ENCODE measurements around the gene POP4. TPM values are rescaled to one million over a fixed set of nuclear protein-coding genes. Genes with fewer than 3 reads are reported as not detected.

The POP4 gene
- total and polyA plus RNA-seq, 2 of the 13 experiments (the other 11 are each of a cell fraction or from before 2014, with no cell fraction given): 32.2 to 84.0 TPM

DNA sequence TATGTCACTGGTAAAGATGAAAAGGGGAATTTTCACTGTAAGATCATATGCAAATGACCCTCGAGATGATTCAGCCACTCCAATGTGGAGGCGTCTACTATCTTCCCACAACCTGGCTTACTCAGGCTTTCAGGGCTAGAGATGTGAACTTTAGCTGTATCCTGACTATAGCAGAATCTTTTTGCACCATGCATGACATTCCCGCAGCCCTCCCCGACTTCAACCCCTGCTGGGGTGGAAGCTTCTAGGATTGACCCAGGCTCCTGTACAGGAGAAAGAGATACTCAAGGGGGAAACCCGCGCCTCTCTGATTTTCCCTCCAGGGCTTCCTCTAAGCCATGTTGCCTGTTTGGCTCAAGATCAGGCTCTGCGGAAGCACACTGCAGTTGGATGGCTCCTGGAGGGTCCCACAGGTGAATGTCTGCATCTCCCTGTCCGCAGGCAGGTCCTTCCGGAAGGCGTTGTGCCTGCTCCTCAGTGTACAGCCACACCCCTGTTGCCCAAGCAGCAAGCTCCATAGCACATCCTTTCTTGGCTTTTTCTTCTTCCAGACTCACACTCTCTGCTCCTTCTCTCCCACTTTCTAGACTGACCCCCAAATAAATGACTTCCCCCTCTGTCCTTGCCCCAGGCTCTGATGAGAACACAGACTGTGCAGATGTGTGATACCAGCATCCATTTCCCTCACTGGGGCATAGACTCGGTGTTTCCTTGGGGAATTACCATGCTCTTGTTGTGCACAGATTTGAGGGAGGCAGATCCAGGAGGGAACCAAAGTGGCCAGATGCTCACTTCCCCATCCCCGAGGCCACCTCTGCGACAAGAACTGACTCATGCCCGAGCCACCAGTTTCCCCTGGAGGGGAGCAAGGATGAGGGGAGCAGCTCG is 29.1 kb upstream of the POP4 start:
- CTCF ChIA-PET (ENCODE audit: low intra/inter-chr PET ratio, low total read pairs): no interaction called here

More for the DNA sequence above, 29.1 kb upstream of the POP4 start:
- POLR2A ChIA-PET: no interaction called here
- H3K9me3 ChIP-seq (ENCODE audit: low read length): no peaks in the 10 kb centered on the region
- no peak overlapping the region for H3K27ac ChIP-seq (ENCODE audit: extremely low read length, insufficient read depth, low read length)
- no peak overlapping the region for H3K9ac ChIP-seq (ENCODE audit: insufficient read depth, low read depth, low read length)
- H3K4me3 ChIP-seq (replicated peaks in 1 of 3; ENCODE audit: insufficient read depth in 1 of 3, low read depth in 2 of 3, low read length in 3 of 3): no peak overlapping the region
- DNase-seq (ENCODE audit: low spot score) (no peak), FAIRE-seq (no peak), ATAC-seq (no peak)
- TF ChIP-seq, protein P1, sequence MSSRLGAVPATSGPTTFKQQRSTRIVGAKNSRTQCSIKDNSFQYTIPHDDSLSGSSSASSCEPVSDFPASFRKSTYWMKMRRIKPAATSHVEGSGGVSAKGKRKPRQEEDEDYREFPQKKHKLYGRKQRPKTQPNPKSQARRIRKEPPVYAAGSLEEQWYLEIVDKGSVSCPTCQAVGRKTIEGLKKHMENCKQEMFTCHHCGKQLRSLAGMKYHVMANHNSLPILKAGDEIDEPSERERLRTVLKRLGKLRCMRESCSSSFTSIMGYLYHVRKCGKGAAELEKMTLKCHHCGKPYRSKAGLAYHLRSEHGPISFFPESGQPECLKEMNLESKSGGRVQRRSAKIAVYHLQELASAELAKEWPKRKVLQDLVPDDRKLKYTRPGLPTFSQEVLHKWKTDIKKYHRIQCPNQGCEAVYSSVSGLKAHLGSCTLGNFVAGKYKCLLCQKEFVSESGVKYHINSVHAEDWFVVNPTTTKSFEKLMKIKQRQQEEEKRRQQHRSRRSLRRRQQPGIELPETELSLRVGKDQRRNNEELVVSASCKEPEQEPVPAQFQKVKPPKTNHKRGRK (CRISPR knock-in tag; IDR thresholded peaks at IDR 0.05): no peak
- no peak for TF ChIP-seq ZNF644 (CRISPR knock-in tag; IDR thresholded peaks at IDR 0.05; ENCODE audit: low read depth)
- TF ChIP-seq, protein P2, sequence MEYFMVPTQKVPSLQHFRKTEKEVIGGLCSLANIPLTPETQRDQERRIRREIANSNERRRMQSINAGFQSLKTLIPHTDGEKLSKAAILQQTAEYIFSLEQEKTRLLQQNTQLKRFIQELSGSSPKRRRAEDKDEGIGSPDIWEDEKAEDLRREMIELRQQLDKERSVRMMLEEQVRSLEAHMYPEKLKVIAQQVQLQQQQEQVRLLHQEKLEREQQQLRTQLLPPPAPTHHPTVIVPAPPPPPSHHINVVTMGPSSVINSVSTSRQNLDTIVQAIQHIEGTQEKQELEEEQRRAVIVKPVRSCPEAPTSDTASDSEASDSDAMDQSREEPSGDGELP (IDR thresholded peaks at IDR 0.05; ENCODE audit: borderline replicate concordance, low read depth): no peak
- TF ChIP-seq, protein P3, sequence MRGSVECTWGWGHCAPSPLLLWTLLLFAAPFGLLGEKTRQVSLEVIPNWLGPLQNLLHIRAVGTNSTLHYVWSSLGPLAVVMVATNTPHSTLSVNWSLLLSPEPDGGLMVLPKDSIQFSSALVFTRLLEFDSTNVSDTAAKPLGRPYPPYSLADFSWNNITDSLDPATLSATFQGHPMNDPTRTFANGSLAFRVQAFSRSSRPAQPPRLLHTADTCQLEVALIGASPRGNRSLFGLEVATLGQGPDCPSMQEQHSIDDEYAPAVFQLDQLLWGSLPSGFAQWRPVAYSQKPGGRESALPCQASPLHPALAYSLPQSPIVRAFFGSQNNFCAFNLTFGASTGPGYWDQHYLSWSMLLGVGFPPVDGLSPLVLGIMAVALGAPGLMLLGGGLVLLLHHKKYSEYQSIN (CRISPR knock-in tag; IDR thresholded peaks at IDR 0.05; ENCODE audit: borderline replicate concordance): no peak
- TF ChIP-seq ZSCAN29 (CRISPR knock-in tag; conservative IDR thresholded peaks at IDR 0.05): no peak
- TF ChIP-seq, protein P4, sequence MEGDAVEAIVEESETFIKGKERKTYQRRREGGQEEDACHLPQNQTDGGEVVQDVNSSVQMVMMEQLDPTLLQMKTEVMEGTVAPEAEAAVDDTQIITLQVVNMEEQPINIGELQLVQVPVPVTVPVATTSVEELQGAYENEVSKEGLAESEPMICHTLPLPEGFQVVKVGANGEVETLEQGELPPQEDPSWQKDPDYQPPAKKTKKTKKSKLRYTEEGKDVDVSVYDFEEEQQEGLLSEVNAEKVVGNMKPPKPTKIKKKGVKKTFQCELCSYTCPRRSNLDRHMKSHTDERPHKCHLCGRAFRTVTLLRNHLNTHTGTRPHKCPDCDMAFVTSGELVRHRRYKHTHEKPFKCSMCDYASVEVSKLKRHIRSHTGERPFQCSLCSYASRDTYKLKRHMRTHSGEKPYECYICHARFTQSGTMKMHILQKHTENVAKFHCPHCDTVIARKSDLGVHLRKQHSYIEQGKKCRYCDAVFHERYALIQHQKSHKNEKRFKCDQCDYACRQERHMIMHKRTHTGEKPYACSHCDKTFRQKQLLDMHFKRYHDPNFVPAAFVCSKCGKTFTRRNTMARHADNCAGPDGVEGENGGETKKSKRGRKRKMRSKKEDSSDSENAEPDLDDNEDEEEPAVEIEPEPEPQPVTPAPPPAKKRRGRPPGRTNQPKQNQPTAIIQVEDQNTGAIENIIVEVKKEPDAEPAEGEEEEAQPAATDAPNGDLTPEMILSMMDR (CRISPR knock-in tag; IDR thresholded peaks at IDR 0.05): no peak
- TF ChIP-seq ATF7 (IDR thresholded peaks at IDR 0.05): no peak
- TF ChIP-seq ATF7 (CRISPR knock-in tag; IDR thresholded peaks at IDR 0.05): no peak
- TF ChIP-seq, protein P5, sequence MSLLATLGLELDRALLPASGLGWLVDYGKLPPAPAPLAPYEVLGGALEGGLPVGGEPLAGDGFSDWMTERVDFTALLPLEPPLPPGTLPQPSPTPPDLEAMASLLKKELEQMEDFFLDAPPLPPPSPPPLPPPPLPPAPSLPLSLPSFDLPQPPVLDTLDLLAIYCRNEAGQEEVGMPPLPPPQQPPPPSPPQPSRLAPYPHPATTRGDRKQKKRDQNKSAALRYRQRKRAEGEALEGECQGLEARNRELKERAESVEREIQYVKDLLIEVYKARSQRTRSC (CRISPR knock-in tag; IDR thresholded peaks at IDR 0.05; ENCODE audit: low read depth): no peak
- TF ChIP-seq NR3C1 (CRISPR knock-in tag; IDR thresholded peaks at IDR 0.05): no peak
- 29% methylated on average over 10 of the region's 15 CpGs for WGBS (ENCODE audit: low lambda C conversion rate)
- H3K79me2 ChIP-seq (ENCODE audit: insufficient read depth, low read length): no peaks in the 10 kb centered on the region
- no peaks in the 10 kb centered on the region for H3K36me3 ChIP-seq (replicated peaks in 1 of 2; ENCODE audit: control insufficient read depth in 1 of 2, insufficient read depth in 2 of 2, low read length in 2 of 2)
- no peak overlapping the region for H3K4me2 ChIP-seq (ENCODE audit: low read depth, low read length)
- no TSS peak for BruUV-seq (replicated peaks)
- intact Hi-C loops (cut with micrococcal nuclease; ENCODE audit: unreplicated experiment): no loop called here
- H3K4me1 ChIP-seq (ENCODE audit: insufficient read depth, low read length): no peaks in the 10 kb centered on the region
- in situ Hi-C loops (cut with HindIII; ENCODE audit: extremely low pct_ligation_motif_present, low pct_unique_long_range_greater_than_20kb): no loop called here
- H2AFZ ChIP-seq (ENCODE audit: low read length): no peak overlapping the region
- no peaks in the 10 kb centered on the region for H4K20me1 ChIP-seq (ENCODE audit: insufficient read depth, low read length)
- H3K27me3 ChIP-seq (ENCODE audit: control insufficient read depth in 1 of 2, insufficient read depth in 2 of 2, low read length in 2 of 2): peaks cover 1 to 21% of the 10 kb centered on the region in 2 experiments
